IPS-20b (cell line): ENCODE measurements around the gene FASTK.
A peak's percentile ranks its signal among the peaks of the same experiment; 100 is the strongest.

Experiments
- H3K27ac ChIP-seq: one replicate; pipeline ENCODE4 v1.5.1; 2013; ENCODE audit warnings: low read length
- H3K27me3 ChIP-seq: 2 replicates; pipeline ENCODE4 v1.6.1; 2013; ENCODE audit warnings: mild to moderate bottlenecking, low read length, inconsistent platforms; ENCODE audit not compliant: insufficient read depth
- H3K36me3 ChIP-seq: 2 replicates; pipeline ENCODE4 v1.6.1; 2013; ENCODE audit warnings: low read depth, mild to moderate bottlenecking, inconsistent platforms, low read length, moderate library complexity; ENCODE audit not compliant: insufficient read depth
- H3K4me1 ChIP-seq: 2 replicates; pipeline ENCODE4 v1.6.1; 2013; ENCODE audit warnings: mild to moderate bottlenecking, control low read depth, inconsistent platforms, low read length, moderate library complexity; ENCODE audit not compliant: insufficient read depth
- H3K4me3 ChIP-seq: 2 replicates; pipeline ENCODE4 v1.5.1; 2013; ENCODE audit warnings: mild to moderate bottlenecking, low read length, inconsistent platforms
- H3K9ac ChIP-seq: 2 replicates; pipeline ENCODE4 v1.6.1; 2013; ENCODE audit warnings: low read depth, mild to moderate bottlenecking, inconsistent platforms, low read length, moderate library complexity
- H3K9me3 ChIP-seq: 2 replicates; pipeline ENCODE4 v1.6.1; 2013; ENCODE audit warnings: mild to moderate bottlenecking, low read depth, low read length, inconsistent platforms; ENCODE audit not compliant: insufficient read depth

The FASTK gene

GRCh38 chr7:151076863-151077704 is 3.5 kb downstream of the FASTK start:
- H3K36me3 ChIP-seq, result peaks cover 37% of the 10 kb centered on the region
- no peaks in the 10 kb centered on the region for H3K9me3 ChIP-seq
- no peaks in the 10 kb centered on the region for H3K27me3 ChIP-seq
- no peak overlapping the region for H3K4me3 ChIP-seq
- no peak overlapping the region for H3K9ac ChIP-seq
- H3K4me1 ChIP-seq, result peaks cover 5% of the 10 kb centered on the region
- no peak overlapping the region for H3K27ac ChIP-seq

- Histone ChIP-seq H3K4me1 (peaks cover 5% of the 10 kb centered on the region), H3K27ac (no peak overlapping the region), H3K36me3 (peaks cover 47% of the 10 kb centered on the region), H3K9ac (no peak overlapping the region), H3K4me3 (no peak overlapping the region), H3K9me3 (no peaks in the 10 kb centered on the region), H3K27me3 (no peaks in the 10 kb centered on the region)
These were observed 4.6 kb downstream of the FASTK start for GRCh38 chr7:151075978-151076426.

- H3K27me3 ChIP-seq, result no peaks in the 10 kb centered on the region
- H3K36me3 ChIP-seq, result peaks cover 51% of the 10 kb centered on the region
- no peak overlapping the region for H3K4me3 ChIP-seq
- no peak overlapping the region for H3K9ac ChIP-seq
- H3K9me3 ChIP-seq, result no peaks in the 10 kb centered on the region
- H3K27ac ChIP-seq, result no peak overlapping the region
- peaks cover 5% of the 10 kb centered on the region for H3K4me1 ChIP-seq
These were observed 5.0 kb downstream of the FASTK start for GRCh38 chr7:151075662-151075971.

GRCh38 chr7:151074817-151075661 is 5.6 kb downstream of the FASTK start:
- no peak overlapping the region for H3K4me3 ChIP-seq
- no peak overlapping the region for H3K9ac ChIP-seq
- H3K36me3 ChIP-seq, result peaks cover 57% of the 10 kb centered on the region

GRCh38 chr7:151073990-151074389 is 6.6 kb downstream of the FASTK start:
- peaks cover 1% of the 10 kb centered on the region for H3K4me1 ChIP-seq
- no peaks in the 10 kb centered on the region for H3K27me3 ChIP-seq
- no peaks in the 10 kb centered on the region for H3K9me3 ChIP-seq
- H3K36me3 ChIP-seq, result peaks cover 67% of the 10 kb centered on the region
- H3K27ac ChIP-seq, result no peak overlapping the region
- no peak overlapping the region for H3K9ac ChIP-seq
- no peak overlapping the region for H3K4me3 ChIP-seq

More at GRCh38 chr7:151074817-151075661, 5.6 kb downstream of the FASTK start:
- Histone ChIP-seq H3K4me1 (peaks cover 5% of the 10 kb centered on the region), H3K27me3 (no peaks in the 10 kb centered on the region), H3K9me3 (no peaks in the 10 kb centered on the region), H3K27ac (no peak overlapping the region)

- Histone ChIP-seq H3K27ac (no peak overlapping the region), H3K27me3 (no peaks in the 10 kb centered on the region), H3K36me3 (peaks cover 86% of the 10 kb centered on the region)
These were observed 9.4 kb downstream of the FASTK start for GRCh38 chr7:151071032-151071866.

GRCh38 chr7:151070574-151070960 is 10.0 kb downstream of the FASTK start:
- Histone ChIP-seq H3K36me3 (peaks cover 86% of the 10 kb centered on the region), H3K9ac (no peak overlapping the region), H3K9me3 (no peaks in the 10 kb centered on the region), H3K27me3 (no peaks in the 10 kb centered on the region), H3K27ac (no peak overlapping the region), H3K4me1 (peaks cover 9% of the 10 kb centered on the region), H3K4me3 (no peak overlapping the region)

More at GRCh38 chr7:151071032-151071866, 9.4 kb downstream of the FASTK start:
- Histone ChIP-seq H3K9me3 (no peaks in the 10 kb centered on the region), H3K9ac (no peak overlapping the region), H3K4me1 (peaks cover 9% of the 10 kb centered on the region), H3K4me3 (no peak overlapping the region)

GRCh38 chr7:151069841-151070573 is 10.6 kb downstream of the FASTK start:
- H3K36me3 ChIP-seq, result peaks cover 86% of the 10 kb centered on the region

GRCh38 chr7:151068069-151068773 is 12.4 kb downstream of the FASTK start:
- peaks cover 76% of the 10 kb centered on the region for H3K36me3 ChIP-seq

More at GRCh38 chr7:151069841-151070573, 10.6 kb downstream of the FASTK start:
- Histone ChIP-seq H3K4me3 (no peak overlapping the region), H3K9me3 (no peaks in the 10 kb centered on the region), H3K4me1 (peaks cover 9% of the 10 kb centered on the region), H3K27ac (no peak overlapping the region), H3K9ac (no peak overlapping the region), H3K27me3 (no peaks in the 10 kb centered on the region)

GRCh38 chr7:151066273-151066974 is 14.2 kb downstream of the FASTK start:
- Histone ChIP-seq H3K9ac (no peak overlapping the region), H3K27ac (no peak overlapping the region), H3K9me3 (no peaks in the 10 kb centered on the region), H3K4me1 (peaks cover 19% of the 10 kb centered on the region), H3K36me3 (peaks cover 64% of the 10 kb centered on the region), H3K27me3 (no peaks in the 10 kb centered on the region; the same call in 1 of the 2 replicates), H3K4me3 (no peak overlapping the region)

More at GRCh38 chr7:151068069-151068773, 12.4 kb downstream of the FASTK start:
- no peaks in the 10 kb centered on the region for H3K27me3 ChIP-seq
- no peak overlapping the region for H3K27ac ChIP-seq
- H3K9me3 ChIP-seq, result no peaks in the 10 kb centered on the region
- H3K9ac ChIP-seq, result peak overlapping the region; percentile 45; the same call in 1 of the 2 replicates
- H3K4me1 ChIP-seq, result peaks cover 12% of the 10 kb centered on the region
- H3K4me3 ChIP-seq, result no peak overlapping the region
